BE2C (cell line): ENCODE measurements around the gene HOXC11.
A peak's percentile ranks its signal among the peaks of the same experiment; 100 is the strongest.

Source experiments
- DNase-seq: peaks from one replicate; pipeline ENCODE4 v3.0.0-alpha.2; 2020
- H3K27me3 ChIP-seq: fragments of 250-450 bp; sonication (Bioruptor Pico); 2 replicates; pipeline ENCODE4 v1.5.1; 2020; ENCODE audit warnings: mild to moderate bottlenecking
- H3K36me3 ChIP-seq: fragments of 250-450 bp; sonication (Bioruptor Pico); 2 replicates; pipeline ENCODE4 v1.5.1; 2020; ENCODE audit warnings: mild to moderate bottlenecking
- H3K4me1 ChIP-seq: fragments of 250-450 bp; sonication (Bioruptor Pico); 2 replicates; pipeline ENCODE4 v1.5.1; 2020
- H3K4me3 ChIP-seq: 2 replicates; pipeline ENCODE4 v1.5.1; 2011; ENCODE audit warnings: low read depth, low read length
- H3K9me3 ChIP-seq: fragments of 250-450 bp; sonication (Bioruptor Pico); 2 replicates; pipeline ENCODE4 v1.5.1; 2020
- TF ChIP-seq, protein P1 (sequence below): IDR thresholded peaks from 2 replicates; pipeline ENCODE4 v1.5.1; 2012; ENCODE audit warnings: mild to moderate bottlenecking, low read depth, low read length

The HOXC11 gene

DNA sequence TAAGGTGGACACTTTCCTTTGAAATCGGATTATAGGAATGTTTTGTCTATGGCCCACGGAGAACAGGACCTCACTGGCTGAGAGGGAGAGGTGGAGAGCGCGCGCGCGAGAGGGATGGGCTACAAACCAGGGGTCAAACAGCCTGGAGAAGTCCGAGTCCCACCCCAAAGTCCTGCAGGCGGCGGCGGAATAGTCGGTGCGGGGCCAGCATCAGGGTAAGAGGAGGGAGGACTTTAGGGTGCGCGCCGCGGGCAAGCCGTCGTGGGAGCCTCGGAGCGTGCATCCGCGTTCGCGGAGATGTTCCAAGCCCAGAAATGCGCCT is 32.6 kb downstream of the HOXC11 start:
- peak overlapping the region; percentile 3; the same call in 1 of the 2 replicates for H3K4me3 ChIP-seq

DNA sequence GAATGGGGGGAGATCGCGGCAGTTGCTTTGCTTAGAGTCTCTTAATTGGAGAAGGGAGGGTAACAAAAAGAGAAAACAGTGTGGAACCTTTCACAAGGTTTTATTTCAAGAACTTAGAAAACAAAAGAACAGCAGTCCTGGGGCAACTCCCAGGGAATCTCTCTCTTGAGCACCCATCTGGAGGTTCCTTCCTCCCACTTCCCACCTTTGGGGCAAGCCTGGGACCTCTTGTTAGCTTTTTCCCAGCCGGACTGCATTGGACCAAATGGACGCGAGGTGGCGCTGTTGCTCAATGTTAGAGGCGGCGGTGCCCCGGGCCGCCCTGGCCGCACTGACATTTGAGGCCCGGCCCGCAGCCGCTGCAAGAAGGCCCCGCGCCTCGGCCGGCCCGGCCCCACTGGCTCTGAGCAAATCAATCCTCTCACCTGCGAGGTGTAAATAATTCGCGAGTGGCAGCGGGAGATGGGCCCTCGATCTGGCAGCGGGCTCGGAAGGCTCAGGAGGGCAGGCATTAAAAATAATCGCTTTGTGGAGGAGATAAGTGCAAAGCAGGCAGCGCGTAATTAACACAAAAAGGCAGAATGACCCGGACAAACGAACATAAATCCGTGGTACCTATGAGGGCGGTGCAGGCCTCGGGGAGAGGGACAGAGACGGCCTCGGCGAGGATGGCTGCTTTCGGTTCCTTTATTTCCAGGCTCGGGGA is 33.1 kb downstream of the HOXC11 start:
- H3K36me3 ChIP-seq: no peaks in the 10 kb centered on the region
- TF ChIP-seq, protein P1, sequence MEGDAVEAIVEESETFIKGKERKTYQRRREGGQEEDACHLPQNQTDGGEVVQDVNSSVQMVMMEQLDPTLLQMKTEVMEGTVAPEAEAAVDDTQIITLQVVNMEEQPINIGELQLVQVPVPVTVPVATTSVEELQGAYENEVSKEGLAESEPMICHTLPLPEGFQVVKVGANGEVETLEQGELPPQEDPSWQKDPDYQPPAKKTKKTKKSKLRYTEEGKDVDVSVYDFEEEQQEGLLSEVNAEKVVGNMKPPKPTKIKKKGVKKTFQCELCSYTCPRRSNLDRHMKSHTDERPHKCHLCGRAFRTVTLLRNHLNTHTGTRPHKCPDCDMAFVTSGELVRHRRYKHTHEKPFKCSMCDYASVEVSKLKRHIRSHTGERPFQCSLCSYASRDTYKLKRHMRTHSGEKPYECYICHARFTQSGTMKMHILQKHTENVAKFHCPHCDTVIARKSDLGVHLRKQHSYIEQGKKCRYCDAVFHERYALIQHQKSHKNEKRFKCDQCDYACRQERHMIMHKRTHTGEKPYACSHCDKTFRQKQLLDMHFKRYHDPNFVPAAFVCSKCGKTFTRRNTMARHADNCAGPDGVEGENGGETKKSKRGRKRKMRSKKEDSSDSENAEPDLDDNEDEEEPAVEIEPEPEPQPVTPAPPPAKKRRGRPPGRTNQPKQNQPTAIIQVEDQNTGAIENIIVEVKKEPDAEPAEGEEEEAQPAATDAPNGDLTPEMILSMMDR: peak; percentile 85
- H3K4me1 ChIP-seq: peaks cover 20% of the 10 kb centered on the region
- peak overlapping the region; percentile 36 for H3K4me3 ChIP-seq
- H3K27me3 ChIP-seq: no peaks in the 10 kb centered on the region
- DNase-seq: peak; percentile 87
- no peaks in the 10 kb centered on the region for H3K9me3 ChIP-seq

More for the DNA sequence above, 32.6 kb downstream of the HOXC11 start:
- no peaks in the 10 kb centered on the region for H3K36me3 ChIP-seq
- TF ChIP-seq, protein P1: no peak
- no peak for DNase-seq
- H3K4me1 ChIP-seq: peaks cover 20% of the 10 kb centered on the region
- H3K27me3 ChIP-seq: no peaks in the 10 kb centered on the region
- H3K9me3 ChIP-seq: no peaks in the 10 kb centered on the region

DNA sequence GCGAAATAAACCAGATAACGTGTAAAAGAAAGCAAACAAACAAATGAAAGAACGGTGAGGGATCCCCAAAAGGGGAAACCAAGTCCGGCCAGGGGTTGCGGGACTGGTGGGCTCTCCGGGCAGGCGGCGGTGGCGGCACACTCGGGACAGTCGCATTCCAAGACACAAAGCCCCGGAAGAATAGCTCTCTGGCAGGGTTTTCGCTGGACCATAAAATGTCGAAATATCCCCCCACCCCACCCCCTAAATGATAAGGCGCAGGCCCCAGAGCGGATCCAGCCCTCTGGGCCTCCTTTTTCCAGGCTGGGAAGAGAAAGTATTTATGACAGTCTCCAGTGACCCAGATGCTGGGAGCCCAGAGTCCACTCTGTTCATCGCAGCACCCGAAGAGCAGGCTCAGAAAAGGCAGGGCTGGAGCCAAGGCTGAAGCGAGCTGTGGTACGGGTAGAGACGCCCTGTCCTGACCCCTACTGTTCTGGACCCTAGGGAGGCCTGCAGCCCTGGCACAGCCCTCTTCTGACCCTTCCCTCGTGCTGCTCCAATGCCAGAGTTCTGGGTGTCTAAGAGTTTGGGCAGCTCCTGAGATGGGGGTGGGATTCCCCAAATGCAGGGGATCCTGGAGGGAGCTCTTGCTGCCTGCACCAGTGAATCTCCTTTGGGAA is 33.8 kb downstream of the HOXC11 start:
- peaks cover 20% of the 10 kb centered on the region for H3K4me1 ChIP-seq
- H3K27me3 ChIP-seq: no peaks in the 10 kb centered on the region
- TF ChIP-seq, protein P1: no peak
- no peaks in the 10 kb centered on the region for H3K36me3 ChIP-seq
- no peaks in the 10 kb centered on the region for H3K9me3 ChIP-seq
- peak overlapping the region; percentile 36; the same call in 1 of the 2 replicates for H3K4me3 ChIP-seq
- DNase-seq: no peak

DNA sequence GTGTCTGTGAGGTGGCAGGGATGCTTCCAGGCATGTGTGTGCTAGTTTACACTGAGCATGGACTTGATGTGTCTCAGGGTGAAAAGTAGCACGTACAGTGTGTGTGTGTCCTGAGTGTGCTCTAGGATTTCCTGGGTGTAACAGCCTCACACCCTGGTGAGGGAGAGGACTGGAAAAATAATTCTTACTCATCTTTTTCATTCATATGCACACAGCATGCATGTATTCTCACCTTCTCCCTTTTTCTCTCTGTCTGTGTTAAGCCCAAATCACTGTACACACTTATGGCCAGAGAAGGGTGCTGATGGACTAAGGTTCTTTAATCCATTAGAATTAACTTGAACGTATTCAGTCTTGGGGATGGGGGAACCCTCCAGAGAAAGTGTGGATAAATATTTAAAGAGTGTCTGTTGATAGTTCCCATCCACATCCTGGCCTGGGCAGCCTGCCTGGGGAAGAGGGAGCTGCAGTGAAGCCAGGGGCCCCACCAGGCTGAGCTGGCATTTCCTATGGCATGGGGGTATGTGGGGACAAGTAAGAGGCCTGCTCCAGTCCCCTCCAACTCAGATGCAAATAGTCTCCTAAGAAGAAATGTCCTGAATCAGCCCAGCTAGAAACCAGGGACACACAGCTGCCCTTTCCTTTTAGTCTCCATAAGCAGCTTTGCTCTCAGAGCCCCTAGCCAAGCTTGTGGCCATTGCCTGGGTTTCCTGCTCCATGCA is 34.8 kb downstream of the HOXC11 start:
- TF ChIP-seq, protein P1: no peak
- no peak for DNase-seq
- H3K36me3 ChIP-seq: no peaks in the 10 kb centered on the region
- peak overlapping the region; percentile 96; the same call in 1 of the 2 replicates for H3K4me3 ChIP-seq
- peaks cover 21% of the 10 kb centered on the region for H3K4me1 ChIP-seq
- H3K27me3 ChIP-seq: no peaks in the 10 kb centered on the region
- no peaks in the 10 kb centered on the region for H3K9me3 ChIP-seq

DNA sequence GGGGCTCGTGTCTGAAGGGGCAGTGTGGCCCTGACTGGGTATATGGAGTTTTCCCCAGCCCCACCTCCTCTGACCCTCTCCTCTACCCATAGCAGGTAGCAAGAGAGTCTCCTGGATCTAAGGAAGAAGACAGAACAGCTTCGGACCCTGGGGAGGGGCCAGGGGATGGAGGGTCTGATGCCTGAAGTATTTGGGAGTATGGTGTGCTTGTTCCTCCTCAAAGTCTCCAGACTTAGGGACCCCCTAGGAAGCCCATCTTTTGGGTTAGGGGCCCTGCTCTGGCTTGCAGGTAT is 35.3 kb downstream of the HOXC11 start:
- TF ChIP-seq, protein P1: no peak
- Histone ChIP-seq H3K9me3 (no peaks in the 10 kb centered on the region), H3K36me3 (no peaks in the 10 kb centered on the region), H3K4me3 (peak overlapping the region; percentile 96), H3K27me3 (no peaks in the 10 kb centered on the region), H3K4me1 (peaks cover 25% of the 10 kb centered on the region)
- DNase-seq: no peak
